Measurements from ENCODE around the gene FAR2. TPM values are rescaled to one million over a fixed set of nuclear protein-coding genes. Genes with fewer than 3 reads are reported as not detected.

FAR2 gene
- total RNA-seq, 1 experiment from 2014 or later, result 11.0 TPM

DNA sequence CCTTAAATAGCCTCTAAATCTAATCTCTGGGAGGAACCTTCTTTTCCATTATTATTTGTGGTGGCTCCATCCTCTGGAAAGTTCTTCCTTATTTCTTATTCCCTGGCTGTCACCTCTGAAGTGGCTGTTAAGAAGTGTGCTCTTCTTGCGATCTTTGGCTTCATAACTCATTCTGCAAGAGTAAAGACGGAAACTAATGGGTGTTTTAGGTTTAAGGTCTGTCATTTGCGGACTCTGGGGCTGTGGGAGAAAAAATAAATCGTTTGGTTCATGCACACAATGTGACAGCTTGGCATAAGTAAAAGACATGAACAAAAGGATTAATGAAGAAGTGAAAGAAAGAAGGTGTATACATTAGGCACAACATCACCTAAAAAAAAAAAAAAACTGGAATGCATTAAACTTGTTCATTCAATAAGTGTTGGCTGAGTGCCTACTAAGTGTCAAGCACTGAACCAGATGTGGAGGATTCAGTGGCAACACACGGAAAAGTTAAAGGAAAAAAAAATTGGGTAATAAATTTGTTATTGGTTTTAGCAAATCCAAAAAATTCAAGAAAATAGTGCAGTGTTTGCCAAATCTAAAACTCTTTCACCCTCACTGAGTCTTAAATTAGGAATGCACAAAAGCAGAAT lies 132.4 kb downstream of the FAR2 start:
- Histone ChIP-seq H3K9me2 (ENCODE audit: insufficient read depth) (no peaks in the 10 kb centered on the region), H3K4me2 (no peak overlapping the region), H3F3A (ENCODE audit: insufficient read depth, low read depth) (no peaks in the 10 kb centered on the region), H3K4me1 (replicated peaks; ENCODE audit: insufficient read depth) (no peaks in the 10 kb centered on the region), H3K9me3 (ENCODE audit: insufficient read depth, low read depth) (no peaks in the 10 kb centered on the region), H2AFZ (no peak overlapping the region), H3K27me3 (ENCODE audit: insufficient read depth, low read depth) (no peaks in the 10 kb centered on the region), H3K27ac (no peak overlapping the region), H4K20me1 (ENCODE audit: insufficient read depth) (no peaks in the 10 kb centered on the region), H3K4me3 (no peak overlapping the region), H3K36me3 (ENCODE audit: low read depth) (no peaks in the 10 kb centered on the region), H3K79me2 (ENCODE audit: low read depth) (no peaks in the 10 kb centered on the region)
- no peak for TF ChIP-seq EZH2 (IDR thresholded peaks at IDR 0.05; ENCODE audit: low read depth)
- TF ChIP-seq, protein P1, sequence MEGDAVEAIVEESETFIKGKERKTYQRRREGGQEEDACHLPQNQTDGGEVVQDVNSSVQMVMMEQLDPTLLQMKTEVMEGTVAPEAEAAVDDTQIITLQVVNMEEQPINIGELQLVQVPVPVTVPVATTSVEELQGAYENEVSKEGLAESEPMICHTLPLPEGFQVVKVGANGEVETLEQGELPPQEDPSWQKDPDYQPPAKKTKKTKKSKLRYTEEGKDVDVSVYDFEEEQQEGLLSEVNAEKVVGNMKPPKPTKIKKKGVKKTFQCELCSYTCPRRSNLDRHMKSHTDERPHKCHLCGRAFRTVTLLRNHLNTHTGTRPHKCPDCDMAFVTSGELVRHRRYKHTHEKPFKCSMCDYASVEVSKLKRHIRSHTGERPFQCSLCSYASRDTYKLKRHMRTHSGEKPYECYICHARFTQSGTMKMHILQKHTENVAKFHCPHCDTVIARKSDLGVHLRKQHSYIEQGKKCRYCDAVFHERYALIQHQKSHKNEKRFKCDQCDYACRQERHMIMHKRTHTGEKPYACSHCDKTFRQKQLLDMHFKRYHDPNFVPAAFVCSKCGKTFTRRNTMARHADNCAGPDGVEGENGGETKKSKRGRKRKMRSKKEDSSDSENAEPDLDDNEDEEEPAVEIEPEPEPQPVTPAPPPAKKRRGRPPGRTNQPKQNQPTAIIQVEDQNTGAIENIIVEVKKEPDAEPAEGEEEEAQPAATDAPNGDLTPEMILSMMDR (conservative IDR thresholded peaks at IDR 0.05), result no peak
- DNase-seq, result no peak
- ChIA-PET POLR2A (ENCODE audit: unreplicated experiment) (no interaction called here), CTCF (no interaction called here)
- intact Hi-C loops (cut with micrococcal nuclease; ENCODE audit: unreplicated experiment), result no loop called here
- BruUV-seq (replicated peaks), result no TSS peak

DNA sequence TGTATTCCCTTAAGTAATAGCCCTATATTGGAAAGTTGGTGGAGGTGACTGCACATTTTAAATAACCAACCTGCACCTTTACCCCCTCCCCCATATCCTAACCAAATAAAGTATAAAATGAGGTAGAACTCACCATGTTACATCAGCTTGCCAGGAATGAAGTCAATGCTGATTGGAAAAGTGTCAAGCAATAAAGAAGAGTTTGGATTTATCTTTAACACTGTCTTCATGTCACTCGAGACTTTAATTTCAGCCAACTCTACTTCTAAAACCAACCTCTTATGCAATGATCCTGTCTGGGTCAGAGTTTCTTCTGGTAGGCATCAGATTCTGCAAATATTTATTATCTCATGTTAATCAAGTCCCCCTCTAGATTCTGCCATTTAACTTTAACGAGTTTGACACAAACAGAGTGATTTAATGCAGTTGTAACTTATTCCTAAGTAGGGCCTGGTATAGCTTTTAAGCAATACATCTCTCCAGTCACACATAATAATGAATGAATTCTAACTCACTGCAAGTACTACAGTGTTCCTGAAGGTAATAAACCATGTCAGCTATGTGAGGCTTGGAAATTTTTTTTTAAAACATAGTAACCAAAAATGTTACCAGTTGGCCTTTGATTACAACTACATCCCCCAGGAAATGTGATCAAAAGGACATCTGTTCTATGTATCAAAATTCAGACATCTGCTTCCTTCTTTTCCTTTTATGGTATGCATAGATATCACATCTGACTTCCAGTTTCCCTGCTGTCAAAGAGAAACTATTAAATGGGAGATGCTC lies 133.1 kb downstream of the FAR2 start:
- Histone ChIP-seq H3K9me2 (ENCODE audit: insufficient read depth) (no peaks in the 10 kb centered on the region), H4K20me1 (ENCODE audit: insufficient read depth) (no peaks in the 10 kb centered on the region), H3K4me2 (no peak overlapping the region), H3K4me1 (replicated peaks; ENCODE audit: insufficient read depth) (no peaks in the 10 kb centered on the region), H3F3A (ENCODE audit: insufficient read depth, low read depth) (no peaks in the 10 kb centered on the region), H3K27me3 (ENCODE audit: insufficient read depth, low read depth) (no peaks in the 10 kb centered on the region), H3K4me3 (no peak overlapping the region), H3K79me2 (ENCODE audit: low read depth) (no peaks in the 10 kb centered on the region), H3K9me3 (ENCODE audit: insufficient read depth, low read depth) (no peaks in the 10 kb centered on the region), H3K36me3 (ENCODE audit: low read depth) (no peaks in the 10 kb centered on the region), H2AFZ (no peak overlapping the region), H3K27ac (no peak overlapping the region)
- no TSS peak for BruUV-seq (replicated peaks)
- CTCF ChIA-PET, result no interaction called here
- POLR2A ChIA-PET (ENCODE audit: unreplicated experiment), result no interaction called here
- no peak for TF ChIP-seq EZH2 (IDR thresholded peaks at IDR 0.05; ENCODE audit: low read depth)
- TF ChIP-seq, protein P1 (conservative IDR thresholded peaks at IDR 0.05), result no peak
- intact Hi-C loops (cut with micrococcal nuclease; ENCODE audit: unreplicated experiment), result no loop called here
- DNase-seq, result no peak

DNA sequence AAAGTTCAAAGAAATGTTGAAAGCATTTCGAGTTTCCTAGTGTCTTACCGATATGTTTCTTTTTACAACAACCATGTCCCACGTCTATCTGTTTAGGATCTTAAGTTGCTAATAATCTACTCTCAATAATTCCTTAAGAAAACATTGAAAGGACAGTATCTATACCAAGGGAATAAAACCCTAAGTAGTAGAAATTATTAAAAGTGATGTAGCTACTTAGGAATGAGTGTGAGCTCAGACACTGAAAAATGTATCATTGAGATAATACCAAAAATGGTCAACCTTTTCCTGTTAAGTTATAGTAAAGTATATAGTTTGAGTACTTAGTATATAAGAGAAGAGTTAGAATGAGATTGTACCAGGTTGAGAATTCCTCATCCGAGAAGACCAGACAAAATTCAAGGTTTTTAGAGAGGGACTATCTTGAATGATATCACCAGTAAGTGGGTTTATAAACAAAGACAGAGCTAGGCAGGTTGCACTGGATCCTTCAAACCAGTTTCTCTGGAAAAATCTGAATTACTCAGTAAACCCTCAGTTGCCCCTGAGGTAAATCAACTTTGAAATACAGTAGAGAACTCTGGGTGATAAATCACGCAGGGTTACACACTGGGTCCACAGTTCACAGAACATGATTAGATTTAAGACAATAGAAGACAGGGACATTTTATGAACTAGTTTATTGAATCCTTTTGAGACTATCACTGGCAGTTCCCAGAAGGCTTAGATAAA lies 135.1 kb downstream of the FAR2 start:
- no peaks in the 10 kb centered on the region for H3K4me1 ChIP-seq (replicated peaks; ENCODE audit: insufficient read depth)
- H3K4me2 ChIP-seq, result no peak overlapping the region
- DNase-seq, result no peak
- TF ChIP-seq, protein P1 (conservative IDR thresholded peaks at IDR 0.05), result no peak
- no peak for TF ChIP-seq EZH2 (IDR thresholded peaks at IDR 0.05; ENCODE audit: low read depth)
- H2AFZ ChIP-seq, result no peak overlapping the region
- no TSS peak for BruUV-seq (replicated peaks)
- intact Hi-C loops (cut with micrococcal nuclease; ENCODE audit: unreplicated experiment), result no loop called here
- H3F3A ChIP-seq (ENCODE audit: insufficient read depth, low read depth), result no peaks in the 10 kb centered on the region
- no peak overlapping the region for H3K27ac ChIP-seq
- H3K79me2 ChIP-seq (ENCODE audit: low read depth), result no peaks in the 10 kb centered on the region
- POLR2A ChIA-PET (ENCODE audit: unreplicated experiment), result no interaction called here
- CTCF ChIA-PET, result no interaction called here
- H4K20me1 ChIP-seq (ENCODE audit: insufficient read depth), result no peaks in the 10 kb centered on the region
- H3K36me3 ChIP-seq (ENCODE audit: low read depth), result no peaks in the 10 kb centered on the region
- no peaks in the 10 kb centered on the region for H3K9me3 ChIP-seq (ENCODE audit: insufficient read depth, low read depth)
- H3K27me3 ChIP-seq (ENCODE audit: insufficient read depth, low read depth), result no peaks in the 10 kb centered on the region
- H3K4me3 ChIP-seq, result no peak overlapping the region
- H3K9me2 ChIP-seq (ENCODE audit: insufficient read depth), result no peaks in the 10 kb centered on the region
